SK-N-SH (cell line): Measurements from ENCODE around the gene PFKL.

Experiments
- CTCF ChIP-seq: fragments of 200-600 bp; sonication (generic); IDR thresholded peaks from 2 replicates; pipeline ENCODE4 v1.6.1; 2017; ENCODE audit warnings: antibody characterized with exemption, mild to moderate bottlenecking, moderate library complexity
- FOXJ3 ChIP-seq: sonication (generic); formaldehyde crosslinking; IDR thresholded peaks from 2 replicates; pipeline ENCODE4 v1.5.1; 2020; ENCODE audit warnings: mild to moderate bottlenecking, missing genetic modification reagents
- JUND ChIP-seq: IDR thresholded peaks from 2 replicates; pipeline ENCODE4 v1.4.0; 2012
- POLR2AphosphoS5 ChIP-seq: IDR thresholded peaks from 2 replicates; pipeline ENCODE4 v1.6.1; 2012; ENCODE audit warnings: low read depth, low read length
- RFX5 ChIP-seq: IDR thresholded peaks from 2 replicates; pipeline ENCODE4 v1.6.1; 2012; ENCODE audit warnings: mild to moderate bottlenecking, improper control_type of control experiment, low read length
- TAF1 ChIP-seq: IDR thresholded peaks from 2 replicates; pipeline ENCODE4 v1.6.1; 2012; ENCODE audit warnings: low read depth, mild to moderate bottlenecking, low read length, moderate library complexity, borderline replicate concordance
- ZBTB33 ChIP-seq: IDR thresholded peaks from 2 replicates; pipeline ENCODE4 v1.4.0; 2012; ENCODE audit warnings: low read depth, borderline replicate concordance

GRCh38 chr21:44291936-44292811, 7.7 kb upstream of the PFKL start:
- TF ChIP-seq CTCF (no peak), TAF1 (no peak), POLR2AphosphoS5 (no peak), FOXJ3 (CRISPR knock-in tag) (no peak), RFX5 (no peak), ZBTB33 (no peak), JUND (no peak)
